ENCODE results near the gene AP4B1. TPM values are rescaled to one million over a fixed set of nuclear protein-coding genes. Genes with fewer than 3 reads are reported as not detected.

The AP4B1 gene
- total and polyA plus RNA-seq, 9 of the 15 experiments (the other 6 are each of a cell fraction or from before 2014, with no cell fraction given): 15.8 to 36.5 (median 24.6) TPM

- Histone ChIP-seq H2AFZ (ENCODE audit: low read depth, low read length) (peak overlapping the region; percentile 56), H3K9ac (ENCODE audit: insufficient read depth in 1 of 2, low read depth in 2 of 2, low read length in 2 of 2) (peak overlapping the region in 1 of 2 experiments; percentile 3; a peak in 1 of 4 replicates), H3K27me3 (ENCODE audit: control insufficient read depth in 2 of 2, insufficient read depth in 2 of 2, low read length in 2 of 2) (no peaks in the 10 kb centered on the region), H3K4me3 (no peak overlapping the region), H3K4me2 (ENCODE audit: insufficient read depth, low read length) (no peak overlapping the region), H3K27ac (ENCODE audit: extremely low read depth, low read depth, low read length) (no peak overlapping the region), H3K79me2 (ENCODE audit: control insufficient read depth, insufficient read depth, low read length) (no peaks in the 10 kb centered on the region), H3K36me3 (ENCODE audit: control insufficient read depth, insufficient read depth, low read length) (no peaks in the 10 kb centered on the region), H3K9me1 (ENCODE audit: control insufficient read depth, insufficient read depth, low read length) (no peaks in the 10 kb centered on the region), H4K20me1 (replicated peaks; ENCODE audit: control insufficient read depth, insufficient read depth, low read length) (no peaks in the 10 kb centered on the region), H3K4me1 (replicated peaks in 1 of 2; ENCODE audit: control insufficient read depth in 2 of 2, insufficient read depth in 2 of 2, low read length in 2 of 2) (peaks cover 0 to 9% of the 10 kb centered on the region in 2 experiments; a peak in 3 of 5 replicates), H3K9me3 (replicated peaks; ENCODE audit: control insufficient read depth, insufficient read depth, low read depth, low read length) (no peaks in the 10 kb centered on the region; the same call in 1 of the 2 replicates)
- 65% methylated on average over 17 of the region's 17 CpGs for WGBS (ENCODE audit: insufficient coverage, low coverage, missing lambda C conversion rate)
- intact Hi-C loops (cut with micrococcal nuclease): no loop called here
- BruUV-seq (replicated peaks): no TSS peak
- ATAC-seq: peak; percentile 36; the same call in 2 of the 3 replicates
- FAIRE-seq: no peak
- in situ Hi-C loops (cut with MboI): no loop called here
- CTCF ChIA-PET (ENCODE audit: low intra/inter-chr PET ratio): no interaction called here
- POLR2A ChIA-PET: interaction anchor here (0.6 to 1.5 kb wide), 10 partner anchors 8 to 1116 kb away, joined by 3 to 11 read pairs (median 4); partner anchors contain the start of genes AP4B1 and PHTF1
- no peak for DNase-seq (ENCODE audit: extremely low read depth in 1 of 4, low spot score in 3 of 4)
- TF ChIP-seq PHF21A (IDR thresholded peaks at IDR 0.05; ENCODE audit: borderline replicate concordance, low read depth): no peak
- TF ChIP-seq CBX2 (IDR thresholded peaks at IDR 0.05; ENCODE audit: insufficient read depth, low read length, poor library complexity, severe bottlenecking): no peak
- TF ChIP-seq CHCHD3 (CRISPR knock-in tag; IDR thresholded peaks at IDR 0.05): no peak
- no peak for TF ChIP-seq ZNF609 (CRISPR knock-in tag; IDR thresholded peaks at IDR 0.05; ENCODE audit: borderline replicate concordance)
- no peak for TF ChIP-seq DPF2 (IDR thresholded peaks at IDR 0.05)
- TF ChIP-seq C11orf30 (IDR thresholded peaks at IDR 0.05; ENCODE audit: low read depth): no peak
- TF ChIP-seq KHSRP (IDR thresholded peaks at IDR 0.05): no peak
- TF ChIP-seq SRSF7 (optimal IDR thresholded peaks at IDR 0.05; ENCODE audit: low read depth, low read length): no peak
- no peak for TF ChIP-seq HMGXB4 (CRISPR knock-in tag; IDR thresholded peaks at IDR 0.05)
- no peak for TF ChIP-seq ZNF384 (IDR thresholded peaks at IDR 0.05; ENCODE audit: low read depth, low read length)
- no peak for TF ChIP-seq ATF4 (CRISPR knock-in tag; IDR thresholded peaks at IDR 0.05)
- TF ChIP-seq FOXO4 (CRISPR knock-in tag; IDR thresholded peaks at IDR 0.05): no peak
Measured at GRCh38 chr1:113886417-113887401, 17.9 kb downstream of the AP4B1 start.

Data from K562 (cell line).